ENCODE data around the gene HEPN1.

The HEPN1 gene

DNA sequence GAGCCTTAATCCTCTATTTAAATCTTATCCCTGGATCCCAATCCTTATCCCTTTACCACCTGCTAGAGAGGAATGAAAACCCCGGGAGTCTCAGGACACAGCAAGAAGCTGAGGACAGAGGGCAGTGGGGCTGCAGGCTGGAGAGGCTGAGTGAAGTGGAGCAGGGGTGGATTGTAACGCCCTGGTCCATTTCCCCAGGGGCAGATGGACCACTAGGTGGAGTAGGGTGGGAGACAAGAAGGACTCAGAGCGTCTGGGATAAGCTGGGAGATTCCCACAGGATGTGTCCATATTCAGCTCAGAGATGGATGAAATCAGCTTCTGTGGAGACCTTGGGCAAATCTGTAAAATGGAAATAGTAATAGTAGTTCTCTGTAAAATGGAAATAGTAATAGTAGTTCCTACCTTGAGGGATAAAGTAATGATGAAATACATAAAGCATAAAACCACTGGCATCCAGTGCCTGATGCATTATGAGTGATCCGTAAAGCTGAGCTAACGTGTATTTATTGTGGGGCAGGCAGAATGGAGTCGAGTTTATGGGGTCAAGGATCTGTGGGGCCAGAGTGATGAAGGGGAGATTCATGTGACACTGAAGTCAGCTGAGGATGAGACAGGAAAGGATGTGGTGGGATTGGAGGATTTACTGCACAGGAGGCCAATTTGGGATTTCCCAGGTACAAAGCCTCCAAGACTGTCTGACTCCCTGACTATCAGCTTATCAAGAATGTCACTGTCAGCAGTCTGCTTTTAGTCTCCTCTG is 19.5 kb upstream of the HEPN1 start:
- no peak for DNase-seq (ENCODE audit: low read depth in 2 of 2)

DNA sequence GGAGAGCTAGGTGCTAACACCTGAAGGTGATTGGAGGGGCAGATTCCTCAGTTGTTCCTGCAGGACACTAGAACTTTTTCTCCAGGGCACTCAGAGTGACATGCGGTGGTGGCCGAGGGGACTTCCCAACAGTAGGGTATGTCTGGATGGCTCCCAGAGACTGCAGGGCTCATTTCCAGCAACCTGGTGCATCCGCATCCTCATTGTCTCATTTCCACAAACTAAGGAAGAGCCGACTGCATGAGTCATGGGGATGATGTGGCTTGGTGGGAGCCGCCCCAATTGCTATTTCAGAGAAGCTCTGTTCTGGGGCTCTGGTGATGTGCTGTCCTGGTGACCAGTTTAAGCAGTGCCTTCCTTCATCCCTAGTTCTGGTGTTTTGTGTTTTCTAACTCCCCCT is 18.6 kb upstream of the HEPN1 start:
- no peak for DNase-seq (ENCODE audit: low read depth in 2 of 2)

DNA sequence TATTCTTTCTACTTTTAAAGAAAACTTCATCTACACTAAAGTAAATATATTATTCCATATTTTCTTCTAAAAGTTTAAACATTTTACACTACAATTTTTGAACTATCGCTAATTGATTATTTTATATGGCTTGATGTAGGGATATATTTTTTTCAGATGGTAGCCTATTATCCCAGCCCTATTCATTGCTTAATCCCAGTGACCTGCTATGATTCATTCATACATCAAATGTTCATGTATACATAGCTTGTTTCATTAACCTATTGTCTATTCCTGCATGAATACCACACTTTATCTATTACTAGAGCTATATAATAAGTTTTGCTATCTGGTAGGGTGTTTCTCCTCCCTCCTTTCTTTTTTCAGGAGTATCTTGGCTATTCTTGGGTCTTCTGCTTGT is 16.4 kb upstream of the HEPN1 start:
- DNase-seq (ENCODE audit: low read depth in 2 of 2) = no peak

DNA sequence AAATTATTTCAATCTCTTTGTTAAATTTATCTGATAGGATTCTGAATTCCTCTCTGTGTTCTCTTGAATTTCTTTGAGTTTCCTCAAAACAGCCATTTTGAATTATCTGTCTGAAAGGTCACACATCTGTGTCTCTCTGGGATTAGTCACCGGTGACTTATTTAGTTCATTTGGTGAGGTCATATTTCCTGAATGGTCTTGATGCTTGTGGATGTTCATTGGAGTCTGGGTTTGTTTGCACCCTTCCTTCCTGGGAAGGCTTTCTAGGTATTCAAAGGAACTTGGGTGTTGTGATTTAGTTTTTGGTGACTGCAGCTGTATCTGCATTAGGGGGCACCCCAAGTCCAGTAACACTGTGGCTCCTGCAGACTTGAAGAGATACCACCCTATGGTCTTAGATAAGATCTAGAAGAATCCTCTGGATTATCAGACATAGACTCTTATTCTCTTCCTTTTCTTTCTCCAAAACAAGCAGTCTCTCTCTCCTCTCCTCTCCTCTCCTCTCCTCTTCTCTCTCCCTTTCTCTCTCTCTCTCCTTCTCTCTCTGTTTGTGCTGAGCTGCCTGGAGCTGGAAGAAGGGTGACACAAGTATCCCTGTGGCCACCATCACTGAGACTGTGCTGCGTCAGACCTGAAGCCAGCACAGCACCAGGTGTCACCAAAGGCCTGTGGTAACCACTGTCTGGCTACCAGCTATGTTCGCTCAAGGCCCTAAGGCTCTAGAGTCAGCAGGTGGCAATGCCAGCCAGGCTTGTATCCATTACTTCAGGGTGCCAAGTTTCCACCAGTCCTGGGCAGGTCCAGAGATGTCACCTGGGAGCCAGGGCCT is 3.3 kb upstream of the HEPN1 start:
- no peak for DNase-seq (ENCODE audit: low read depth in 2 of 2)

DNA sequence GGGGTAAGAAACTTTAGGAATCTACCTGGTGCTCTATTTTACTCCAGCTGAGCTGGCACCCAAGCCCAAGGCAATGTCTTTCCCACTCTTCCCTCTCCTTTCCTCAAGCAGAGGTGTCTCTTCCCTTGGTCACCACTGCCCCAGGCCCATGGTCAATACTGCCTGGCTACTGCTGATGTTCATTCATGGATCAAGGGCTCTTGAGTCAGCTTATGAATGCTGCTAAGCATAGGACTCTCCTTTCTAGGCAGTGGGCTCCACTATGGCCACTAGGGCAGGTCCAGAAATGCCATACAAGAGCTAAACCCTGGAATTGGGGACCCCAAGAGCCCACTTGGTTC is 2.7 kb upstream of the HEPN1 start:
- no peak for DNase-seq (ENCODE audit: low read depth in 2 of 2)

DNA sequence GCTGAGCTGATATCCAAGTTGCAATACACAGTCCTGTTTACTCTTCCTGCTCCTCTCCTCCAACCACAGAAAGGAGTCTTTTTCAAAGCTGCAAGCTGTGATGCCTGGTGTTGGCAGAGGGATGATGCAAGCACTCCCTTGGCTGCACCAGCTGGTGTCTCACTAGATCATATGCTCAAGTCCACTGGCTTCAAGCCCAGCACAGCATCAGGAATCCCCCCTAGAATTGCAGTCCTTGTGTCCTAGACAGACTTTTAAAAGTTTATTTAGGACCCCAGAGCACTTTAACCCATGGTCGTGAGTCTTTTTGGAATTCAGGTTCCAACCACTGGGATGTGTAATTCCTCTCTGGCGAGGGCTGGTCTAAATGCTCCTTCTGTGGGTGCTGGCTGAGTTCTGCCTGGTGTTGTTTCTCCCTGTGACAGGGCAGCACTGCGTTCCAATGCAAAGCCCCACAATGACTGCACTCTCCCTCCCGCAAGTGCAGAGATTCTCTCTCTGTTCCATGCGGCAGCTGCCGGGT is 1.9 kb upstream of the HEPN1 start:
- no peak for DNase-seq (ENCODE audit: low read depth in 2 of 2)

DNA sequence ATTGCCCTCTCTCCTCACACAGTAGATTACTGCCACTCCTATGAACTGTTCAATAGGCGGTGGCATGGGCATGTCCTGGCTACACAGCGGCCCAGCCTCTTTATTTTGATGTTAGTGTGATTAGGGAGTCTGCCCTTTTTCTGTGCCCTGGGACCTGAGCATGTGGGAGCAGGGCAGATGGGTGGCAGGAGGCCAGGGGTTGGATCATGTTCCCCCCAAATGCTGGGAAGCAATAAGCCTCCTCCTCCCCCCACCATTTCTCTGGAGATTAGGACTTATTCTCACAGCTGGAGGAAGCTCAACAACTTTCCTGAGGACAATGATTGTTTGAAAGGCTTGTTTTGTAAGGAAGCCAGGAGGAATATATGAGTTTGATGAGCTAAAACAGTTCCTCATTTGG is 848 bp downstream of the HEPN1 start:
- no peak for DNase-seq (ENCODE audit: low read depth in 2 of 2)

DNA sequence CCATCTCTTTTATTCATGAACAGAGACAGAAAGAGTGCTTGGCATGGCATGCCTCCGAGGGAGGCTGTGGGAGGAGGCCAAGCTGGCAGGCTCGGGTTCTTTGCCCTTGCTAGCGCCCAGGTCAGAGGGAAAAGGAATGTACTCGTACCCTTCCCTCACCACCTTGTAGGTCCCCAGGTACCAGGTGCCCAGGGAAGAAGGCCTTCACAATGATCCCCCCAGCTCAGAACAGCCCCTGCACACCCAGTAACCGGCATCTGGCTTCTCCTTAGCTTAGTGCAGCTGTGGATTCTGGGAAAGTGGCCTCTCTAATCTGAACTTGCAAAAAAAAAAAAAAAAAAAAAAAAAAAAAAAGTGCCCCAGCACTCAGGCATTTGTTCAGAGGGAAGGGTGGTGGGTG is 1.3 kb downstream of the HEPN1 start:
- no peak for DNase-seq (ENCODE audit: low read depth in 2 of 2)

DNA sequence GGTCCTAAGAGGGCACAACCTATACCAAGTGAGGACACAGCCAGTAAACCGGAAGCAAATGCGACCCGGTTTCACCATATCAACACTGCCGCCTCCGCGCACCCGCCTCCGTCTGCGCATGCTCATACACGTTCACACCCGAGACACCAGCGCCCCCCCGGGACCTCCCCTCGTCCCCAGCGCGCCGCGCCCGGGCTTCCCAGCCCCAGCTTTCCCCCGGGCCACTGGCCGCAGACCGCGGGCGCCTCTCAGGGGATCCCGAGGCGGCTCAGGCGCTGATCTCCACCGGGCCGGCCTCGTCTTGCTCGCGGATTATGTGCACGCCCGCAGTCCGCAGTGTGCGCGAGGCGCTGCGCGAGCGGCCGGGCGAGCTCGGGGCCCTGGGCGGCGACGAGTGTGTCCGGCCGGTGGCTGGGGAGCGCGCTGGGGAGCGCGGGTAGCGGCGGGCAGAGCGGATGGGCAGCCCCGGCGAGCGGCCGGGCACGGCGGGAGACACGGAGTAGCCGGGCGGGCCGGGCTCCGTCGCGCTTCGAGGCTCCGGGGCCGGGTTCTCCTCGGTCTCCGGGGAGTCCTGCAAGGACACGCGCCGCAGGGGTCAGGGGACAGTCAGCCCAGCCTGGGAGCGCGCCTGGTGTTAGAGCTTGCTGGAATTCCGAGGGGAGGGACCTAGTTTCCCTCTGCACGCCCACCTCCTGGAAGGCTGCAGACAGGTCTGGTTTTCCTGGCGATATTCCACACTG is 2.0 kb downstream of the HEPN1 start:
- DNase-seq (ENCODE audit: low read depth in 2 of 2) = peak; percentile 61

DNA sequence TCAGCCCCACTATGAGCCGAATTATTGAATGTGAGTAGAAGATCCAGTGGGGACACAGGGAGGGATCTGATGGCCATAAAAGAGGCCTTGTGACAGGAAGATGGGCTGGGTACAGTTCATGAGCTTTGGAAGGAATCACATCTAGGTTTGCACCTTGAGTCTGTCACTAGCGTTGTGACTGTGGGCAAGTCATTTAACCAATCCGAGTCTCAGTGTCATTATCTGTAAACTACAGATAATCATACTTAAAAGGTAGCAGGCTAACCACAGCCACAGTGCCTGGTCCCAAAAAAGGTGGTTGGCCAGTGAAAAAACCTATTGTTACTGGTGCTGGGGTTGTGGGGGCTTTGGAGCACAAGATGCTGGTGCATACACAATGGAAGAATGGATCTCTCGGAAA is 3.8 kb downstream of the HEPN1 start:
- no peak for DNase-seq (ENCODE audit: low read depth in 2 of 2)

DNA sequence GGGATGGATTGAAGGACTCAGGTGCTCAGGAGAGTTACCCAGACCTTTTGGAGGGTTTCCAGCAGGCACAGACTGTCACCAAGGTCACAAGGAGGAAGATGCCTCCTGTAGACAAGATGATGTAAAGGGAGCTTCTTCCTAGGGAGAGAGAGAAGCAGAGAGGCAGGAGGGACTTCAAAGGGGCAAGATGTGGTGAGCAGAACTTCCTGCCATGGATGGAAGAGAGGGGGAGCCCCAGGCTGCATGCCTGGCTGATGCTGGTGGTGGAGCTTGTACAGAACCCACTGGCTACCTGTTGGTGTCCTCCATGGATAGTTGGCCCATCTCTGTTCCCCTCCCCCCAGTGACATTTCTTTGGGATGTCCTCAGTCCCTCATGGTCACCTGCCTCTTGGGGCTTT is 4.2 kb downstream of the HEPN1 start:
- no peak for DNase-seq (ENCODE audit: low read depth in 2 of 2)

DNA sequence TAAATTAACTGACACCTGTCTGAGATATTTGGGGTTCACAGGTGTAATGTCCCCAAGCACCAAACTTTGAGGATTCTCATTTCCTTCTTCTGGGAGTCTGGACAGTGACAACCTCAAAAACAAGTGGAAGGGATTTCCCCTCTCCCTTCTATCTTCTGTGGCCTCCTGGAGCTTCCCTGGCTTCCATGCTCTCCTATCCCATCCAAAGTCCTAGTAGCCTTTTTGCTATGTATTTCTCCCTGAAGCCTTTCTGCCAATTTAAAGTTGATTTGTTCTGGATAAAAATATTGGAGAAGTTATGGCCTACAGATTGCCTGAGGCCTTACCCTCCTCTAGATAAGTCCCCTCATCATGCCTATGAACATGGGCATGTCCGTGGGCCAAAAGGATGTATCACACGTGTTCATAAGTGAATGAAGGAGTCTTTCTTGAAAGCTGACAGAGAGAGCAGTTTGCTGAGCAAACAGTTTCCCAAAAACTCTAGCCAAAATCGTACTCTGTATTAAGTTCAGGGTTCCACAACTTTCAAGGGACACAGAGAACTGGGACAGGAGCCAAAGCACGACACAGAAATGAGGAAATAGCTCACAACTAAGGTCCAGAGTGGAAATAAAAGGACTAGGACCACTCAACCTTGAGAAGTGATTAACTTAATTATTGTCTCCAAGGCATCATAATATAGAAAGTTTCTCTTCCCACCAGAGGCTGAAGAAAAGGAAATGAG is 10.1 kb downstream of the HEPN1 start:
- DNase-seq (ENCODE audit: low read depth in 2 of 2) = no peak

DNA sequence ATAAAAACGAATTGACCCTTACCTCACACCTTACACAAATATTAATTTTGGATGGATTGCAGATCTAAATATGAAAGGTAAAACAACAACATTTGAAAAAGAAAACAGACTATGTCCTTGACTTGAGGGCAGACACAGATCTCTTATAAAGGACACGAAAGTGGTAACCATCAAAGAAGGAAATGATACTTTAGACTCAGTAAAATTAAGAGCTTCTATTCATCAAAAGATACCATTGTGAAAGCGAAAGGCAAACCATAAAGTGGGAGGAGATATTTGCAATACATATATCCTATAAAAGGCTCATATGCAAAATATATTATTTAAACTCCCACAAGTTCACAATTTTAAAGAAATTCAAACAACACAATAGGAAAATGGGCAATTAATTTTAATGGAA is 11.7 kb downstream of the HEPN1 start:
- no peak for DNase-seq (ENCODE audit: low read depth in 2 of 2)

DNA sequence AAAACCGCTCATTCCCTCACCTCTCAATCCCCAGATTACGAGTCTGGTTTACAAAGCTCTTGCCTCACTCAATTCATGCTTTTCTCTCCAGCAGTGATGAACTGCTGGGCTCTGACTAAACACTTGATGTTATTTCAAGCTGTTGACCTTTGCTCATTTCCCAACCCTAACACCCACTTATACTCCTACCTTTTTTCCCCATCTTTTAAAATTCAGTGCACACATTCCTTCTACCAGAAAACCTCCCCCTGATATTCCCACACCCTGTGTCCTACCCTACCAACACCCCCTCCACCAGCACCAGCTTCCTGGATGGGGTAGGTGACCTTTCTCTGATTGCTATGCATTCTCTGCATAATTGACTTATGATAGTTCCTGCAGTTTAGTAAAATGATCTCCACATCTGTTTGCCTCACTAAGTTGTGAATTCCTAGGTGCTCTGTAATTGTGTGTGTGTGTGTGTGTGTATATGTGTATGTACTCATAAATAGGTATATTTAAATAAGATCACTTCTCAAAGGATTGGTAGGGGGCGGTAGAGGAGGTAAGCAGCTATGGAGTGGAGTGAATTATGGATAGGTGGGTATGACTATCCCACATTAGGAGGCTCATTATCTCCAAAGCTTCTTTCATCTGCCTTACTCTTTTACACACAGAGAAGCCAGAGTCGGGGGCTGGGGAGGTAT is 16.0 kb downstream of the HEPN1 start:
- DNase-seq (ENCODE audit: low read depth in 2 of 2) = no peak

DNA sequence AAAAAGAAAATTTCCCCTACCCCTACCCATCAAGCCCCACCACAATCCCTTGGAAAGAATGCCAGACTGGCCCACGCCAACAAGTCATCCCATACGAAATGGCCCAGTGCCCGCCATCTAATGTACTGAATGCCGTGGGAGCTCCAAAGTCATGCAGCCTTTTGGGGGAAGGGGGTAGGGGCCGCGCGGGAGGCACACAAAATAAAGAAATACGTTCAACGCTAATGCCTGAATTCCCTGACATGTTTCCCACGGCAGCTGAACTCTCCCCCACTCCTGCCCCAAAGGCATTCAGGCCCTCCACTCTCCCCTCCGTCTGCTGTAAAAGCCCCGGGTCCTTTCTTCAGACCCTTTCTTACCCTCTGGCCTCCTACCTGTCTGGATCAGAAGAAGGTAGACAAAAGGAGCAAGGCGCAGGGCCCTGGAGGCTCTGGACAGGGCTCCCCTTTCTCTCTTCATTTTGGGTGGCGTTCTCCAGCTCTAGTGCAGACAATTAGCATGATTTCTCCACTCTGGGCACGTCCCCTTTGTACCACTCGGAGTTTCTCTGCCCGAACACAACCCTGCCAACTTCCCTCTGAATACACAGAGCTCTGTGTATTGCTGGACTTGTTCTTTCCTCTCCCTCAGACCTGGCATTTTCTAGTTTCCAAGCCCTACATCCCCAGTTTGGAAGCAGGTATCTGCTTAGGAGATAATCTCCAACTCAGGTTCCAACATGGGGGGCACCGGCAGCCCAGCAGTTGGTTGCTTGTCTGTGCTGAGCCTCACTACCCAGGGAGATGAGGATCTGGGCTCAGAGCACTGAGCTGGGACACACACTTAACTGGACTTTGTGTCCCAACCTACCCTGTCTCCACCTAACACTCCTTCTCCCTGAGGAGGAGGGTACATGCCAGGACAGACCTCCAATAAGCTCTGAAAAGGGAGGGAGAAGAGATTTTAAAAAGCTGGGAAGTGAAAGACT is 16.8 kb downstream of the HEPN1 start, which contains the start of gene HEPACAM:
TSS of gene HEPACAM (minus strand) at position 500 of the 967 bp plus-strand sequence. CDS start at position 459, 41 bp downstream.
- DNase-seq (ENCODE audit: low read depth in 2 of 2) = no peak

DNA sequence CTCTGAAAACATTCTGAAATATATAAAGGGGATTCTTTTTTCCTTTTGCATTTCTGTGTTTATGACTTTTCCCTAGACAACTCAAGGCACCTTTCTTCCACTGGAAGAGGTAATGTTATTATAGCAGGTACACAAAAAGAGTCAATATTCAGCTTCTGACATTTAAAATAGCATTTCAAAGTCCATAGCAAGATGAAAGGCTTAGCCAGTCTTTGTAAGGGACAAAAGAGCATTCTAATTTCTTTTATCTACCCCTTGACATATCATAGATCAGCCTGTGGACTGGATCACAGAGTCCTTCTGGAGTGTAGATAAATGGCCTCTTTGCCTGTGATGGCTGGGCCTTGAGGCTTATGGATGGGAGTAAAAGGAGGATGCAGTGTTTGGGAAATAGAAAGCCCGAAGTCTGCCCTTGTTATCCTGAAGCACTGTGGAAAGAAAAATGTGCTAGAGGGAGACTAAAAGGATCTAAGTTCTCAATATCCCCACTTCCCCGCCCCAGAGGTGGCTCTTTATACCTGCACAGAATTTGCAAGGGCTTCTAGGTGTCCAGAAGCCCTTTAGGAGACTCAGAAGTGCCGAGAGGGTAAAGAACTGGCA is 18.4 kb downstream of the HEPN1 start:
- DNase-seq (ENCODE audit: low read depth in 2 of 2) = no peak

DNA sequence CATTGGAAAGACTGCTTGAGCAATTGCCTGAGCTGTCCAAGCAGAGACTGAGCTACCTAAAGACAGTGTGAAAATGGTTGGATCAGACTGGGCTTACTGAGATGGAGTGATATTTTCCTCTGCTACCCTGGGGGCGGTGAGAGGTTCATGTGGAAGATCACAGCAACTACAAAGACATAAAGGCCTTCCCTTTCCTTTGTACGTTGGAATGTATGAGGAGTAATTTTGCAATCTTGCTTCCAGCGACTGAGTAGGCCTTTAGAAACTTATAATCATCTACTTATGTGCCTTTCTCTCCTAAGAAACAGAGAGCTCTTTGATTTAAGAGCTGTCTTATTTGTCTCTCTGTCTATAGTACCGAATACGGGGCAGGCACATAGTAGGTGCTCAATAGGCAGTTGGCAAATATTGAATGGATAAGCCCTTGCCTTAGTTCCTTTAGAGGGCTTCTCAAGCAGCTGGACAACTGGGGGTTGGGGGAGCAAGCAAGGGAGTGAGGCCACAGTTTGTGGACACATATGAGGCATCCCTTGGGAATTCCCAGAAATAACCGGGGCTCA is 19.2 kb downstream of the HEPN1 start:
- DNase-seq (ENCODE audit: low read depth in 2 of 2) = no peak

DNA sequence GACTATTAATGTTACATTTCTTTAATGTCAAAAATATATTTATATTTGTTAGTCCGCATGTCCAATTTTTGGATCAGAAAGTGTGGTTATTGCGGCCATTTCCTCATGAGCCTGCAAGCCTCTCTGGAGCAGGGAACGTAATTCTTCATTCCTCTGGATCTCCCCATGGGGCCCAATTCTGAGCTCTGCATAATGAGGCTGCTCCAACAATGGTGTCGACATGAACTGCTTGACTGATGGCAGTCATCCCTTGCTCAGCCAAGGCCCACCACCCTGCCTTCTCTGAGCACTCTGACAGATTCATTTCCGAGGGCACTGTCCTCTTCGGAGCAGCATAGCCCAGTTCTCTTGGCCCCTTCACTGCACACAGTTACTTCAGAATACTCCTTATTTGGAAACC is 19.9 kb downstream of the HEPN1 start:
- DNase-seq (ENCODE audit: low read depth in 2 of 2) = no peak

DNA sequence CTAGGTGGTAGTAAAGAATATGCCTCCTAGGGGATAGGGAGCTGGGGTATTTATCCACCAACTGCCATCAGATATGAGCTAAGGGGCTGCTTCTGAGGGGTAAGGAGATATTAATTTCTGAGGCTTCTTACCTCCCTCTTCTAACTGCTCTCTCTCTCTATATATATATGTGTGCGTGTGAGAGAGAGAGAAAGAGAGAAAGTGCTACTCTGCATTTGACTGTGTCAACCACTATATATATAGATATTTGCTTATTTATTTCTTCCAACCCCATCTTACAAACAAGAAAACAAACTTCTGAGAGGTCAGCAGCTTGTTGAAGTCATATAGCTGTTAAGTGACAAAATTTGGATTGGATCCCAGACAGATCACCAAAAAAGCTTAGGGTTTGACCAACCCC is 22.7 kb downstream of the HEPN1 start:
- DNase-seq (ENCODE audit: low read depth in 2 of 2) = no peak

Measured in stimulated activated CD4-positive, alpha-beta T cell treated with anti-CD3 and anti-CD28 coated beads, Interleukin-15, amount 100 ng/mL, for 48 hours (primary cell).